ENCODE measurements around the gene SLC31A1.
A peak's percentile ranks its signal among the peaks of the same experiment; 100 is the strongest.

Gene SLC31A1

GRCh38 chr9:113221003-113221799, at the start of gene SLC31A1, which contains the start of gene FKBP15:
TSS of gene SLC31A1 (plus strand) at chr9:113221544. CDS start at chr9:113256149, 34,605 bp downstream.
TSS of gene FKBP15 (minus strand) at chr9:113221277. CDS start at chr9:113221243, 34 bp downstream.
- peak; percentile 90 for DNase-seq (ENCODE audit: low read depth)

- DNase-seq (ENCODE audit: low read depth), result no peak
Measured at GRCh38 chr9:113173341-113173740, 48.0 kb upstream of the SLC31A1 start.

DNA sequence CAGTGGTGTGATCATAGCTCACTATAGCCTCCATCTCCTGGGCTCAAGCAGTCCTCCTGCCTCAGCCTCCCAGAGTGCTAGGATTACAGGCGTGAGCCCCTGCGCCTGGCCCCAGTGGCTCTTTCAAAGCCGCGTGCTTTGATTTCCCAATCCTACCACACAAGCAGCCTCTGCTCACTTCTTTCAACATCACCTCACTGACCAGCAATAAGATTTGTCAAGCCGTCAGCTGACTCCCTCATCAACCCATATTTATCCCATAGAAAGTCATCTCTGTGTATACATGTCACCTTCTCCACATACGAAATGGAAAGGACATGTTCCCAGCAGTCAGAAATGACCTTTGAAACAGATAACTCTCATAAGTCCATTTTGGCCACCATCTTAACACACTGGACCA, 44.5 kb upstream of the SLC31A1 start:
- DNase-seq (ENCODE audit: low read depth), result no peak

DNA sequence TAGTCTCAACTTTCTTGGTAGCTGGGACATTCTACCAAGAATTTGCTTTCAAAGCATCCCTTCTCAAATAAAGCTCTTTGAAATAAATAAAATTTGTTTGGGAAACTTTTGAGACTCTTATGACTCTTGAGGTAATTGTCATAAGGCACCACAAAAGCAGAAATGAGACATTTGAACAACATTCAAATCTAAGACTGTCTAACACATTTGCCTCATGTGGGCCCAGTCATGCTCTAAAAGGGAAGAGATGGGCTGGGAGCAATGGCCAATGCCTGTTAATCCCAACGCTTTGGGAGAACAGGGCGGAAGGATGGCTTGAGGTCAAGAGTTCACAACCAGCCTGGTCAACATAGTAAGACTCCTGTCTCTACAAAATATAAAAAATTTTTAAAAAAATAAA, 44.1 kb upstream of the SLC31A1 start:
- DNase-seq (ENCODE audit: low read depth), result no peak

DNA sequence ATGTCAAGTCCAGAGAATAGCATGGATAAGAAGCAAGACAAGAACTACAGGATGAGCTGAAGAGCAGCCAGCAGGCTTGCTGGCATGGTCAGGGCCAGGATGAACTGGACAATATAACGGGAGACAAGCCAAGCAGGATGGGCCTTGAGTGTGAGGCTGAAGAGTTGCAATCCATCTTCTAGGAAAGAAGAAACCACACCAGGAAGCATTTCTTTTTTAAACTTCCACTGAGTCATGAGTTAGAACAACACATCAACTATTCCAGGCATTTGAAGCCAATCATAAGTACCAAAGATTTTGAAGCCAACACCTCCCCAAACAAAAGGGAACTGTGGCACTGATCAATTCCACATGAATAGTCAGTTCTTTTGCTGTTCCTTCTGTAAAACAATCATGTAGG, 43.3 kb upstream of the SLC31A1 start:
- DNase-seq (ENCODE audit: low read depth), result no peak

DNA sequence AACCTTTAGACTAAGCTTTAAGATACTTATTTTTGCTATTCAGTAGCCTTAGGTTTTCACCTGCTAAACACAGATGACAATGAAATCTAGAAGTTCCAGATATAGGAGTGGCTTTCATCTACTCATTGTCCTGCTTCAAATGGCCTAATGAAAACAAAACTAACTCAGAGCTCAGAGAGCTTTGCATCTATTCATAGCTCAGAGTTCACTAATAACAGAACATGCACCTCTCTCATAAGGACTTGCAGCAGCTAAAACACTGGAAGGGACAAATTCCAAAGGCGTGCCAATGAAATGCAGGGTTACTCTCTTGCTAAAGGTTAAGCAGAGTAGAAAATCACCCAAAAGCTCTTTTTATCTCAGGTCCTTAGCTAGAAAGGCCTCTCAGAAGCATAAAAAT, 41.5 kb upstream of the SLC31A1 start:
- DNase-seq (ENCODE audit: low read depth), result no peak

- DNase-seq (ENCODE audit: low read depth), result no peak
Measured at GRCh38 chr9:113181165-113181564, 40.2 kb upstream of the SLC31A1 start.

DNA sequence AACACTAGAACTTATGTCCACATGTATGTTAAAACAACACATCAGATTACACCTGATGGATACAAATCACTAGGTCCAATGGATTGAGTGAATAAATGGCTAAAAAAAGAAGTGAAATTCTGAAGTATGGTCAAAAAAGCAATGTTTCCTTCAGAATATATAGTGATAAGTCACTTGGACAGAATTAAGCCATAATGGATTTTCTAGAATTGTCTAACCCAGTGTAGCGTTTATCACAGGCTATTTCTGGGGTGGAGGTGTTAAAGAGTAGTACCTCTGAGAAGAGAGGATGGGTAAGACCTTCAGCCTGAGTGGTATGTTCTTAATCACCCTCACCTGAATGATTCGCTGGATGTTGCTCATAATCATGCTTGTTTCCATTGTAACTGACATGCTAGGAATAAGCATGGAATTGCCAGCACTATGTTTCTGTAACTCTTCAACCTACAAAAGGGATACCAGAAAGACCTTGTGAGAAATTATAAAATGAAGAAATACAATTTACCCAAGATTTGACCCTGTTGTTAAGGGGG, 37.3 kb upstream of the SLC31A1 start:
- DNase-seq (ENCODE audit: low read depth), result no peak

- DNase-seq (ENCODE audit: low read depth), result no peak
Measured at GRCh38 chr9:113184539-113184938, 36.8 kb upstream of the SLC31A1 start.

- DNase-seq (ENCODE audit: low read depth), result no peak
Measured at GRCh38 chr9:113185271-113185670, 36.1 kb upstream of the SLC31A1 start.

DNA sequence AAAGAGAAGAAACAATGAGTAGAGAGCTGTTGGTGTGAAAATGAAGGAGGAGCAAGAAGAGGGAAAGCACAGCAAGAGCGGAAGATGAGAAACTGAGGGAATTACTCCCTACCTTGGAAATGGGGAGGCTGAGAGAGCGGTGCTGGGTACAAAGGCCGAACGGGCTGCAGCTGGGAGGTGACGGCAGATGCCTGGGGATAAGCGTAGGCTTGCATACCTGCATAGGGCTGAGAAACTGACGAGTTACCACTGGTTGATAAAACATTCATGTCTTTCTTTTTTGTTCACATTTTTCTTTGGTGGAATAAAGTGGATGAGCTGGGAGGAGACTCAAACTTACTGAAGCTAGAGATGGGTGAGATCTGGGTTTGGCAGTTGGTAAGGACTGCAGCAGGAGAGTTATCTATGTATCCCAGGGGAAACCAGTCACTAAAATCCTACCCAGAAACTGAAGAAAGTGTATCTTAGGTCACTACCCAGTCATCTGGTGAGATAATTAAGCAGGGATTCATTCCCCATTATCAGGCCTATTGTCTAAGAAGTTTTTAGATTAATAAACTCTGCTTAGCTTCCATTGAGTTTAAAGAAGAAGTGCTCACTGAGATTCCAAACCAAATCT, 35.1 kb upstream of the SLC31A1 start:
- no peak for DNase-seq (ENCODE audit: low read depth)

DNA sequence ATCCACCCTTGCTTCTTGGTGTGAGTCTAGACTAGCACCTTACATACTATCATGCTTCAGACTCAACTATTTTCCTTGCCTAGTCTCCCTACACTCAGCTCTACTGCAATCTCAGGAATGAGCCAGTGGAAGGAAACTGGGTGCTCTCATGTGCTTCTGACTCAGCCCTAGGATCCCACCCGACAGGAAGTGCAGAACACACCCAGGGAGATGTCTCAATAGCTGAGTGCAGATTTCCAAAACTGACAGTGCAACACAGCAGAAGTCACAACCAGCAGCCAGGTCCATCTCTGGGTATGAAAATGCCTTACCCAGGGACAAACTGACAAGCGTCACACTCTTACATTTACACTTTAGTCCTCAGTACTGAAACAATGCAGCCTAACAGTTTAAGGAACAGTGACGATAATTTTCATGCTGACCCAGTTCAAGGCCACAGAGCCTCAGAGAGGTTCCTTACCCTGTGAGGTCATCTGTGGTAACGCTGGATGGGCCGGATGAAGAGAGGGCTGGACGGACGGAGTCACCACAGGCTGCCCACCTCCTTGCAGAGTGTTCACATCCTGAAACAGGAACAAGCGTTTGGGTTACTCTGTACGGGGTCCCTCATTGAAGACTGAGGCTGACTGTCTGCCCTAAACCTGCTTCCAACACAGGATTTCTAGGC, 33.3 kb upstream of the SLC31A1 start:
- DNase-seq (ENCODE audit: low read depth), result no peak

GRCh38 chr9:113192455-113192854, 28.9 kb upstream of the SLC31A1 start:
- no peak for DNase-seq (ENCODE audit: low read depth)

DNA sequence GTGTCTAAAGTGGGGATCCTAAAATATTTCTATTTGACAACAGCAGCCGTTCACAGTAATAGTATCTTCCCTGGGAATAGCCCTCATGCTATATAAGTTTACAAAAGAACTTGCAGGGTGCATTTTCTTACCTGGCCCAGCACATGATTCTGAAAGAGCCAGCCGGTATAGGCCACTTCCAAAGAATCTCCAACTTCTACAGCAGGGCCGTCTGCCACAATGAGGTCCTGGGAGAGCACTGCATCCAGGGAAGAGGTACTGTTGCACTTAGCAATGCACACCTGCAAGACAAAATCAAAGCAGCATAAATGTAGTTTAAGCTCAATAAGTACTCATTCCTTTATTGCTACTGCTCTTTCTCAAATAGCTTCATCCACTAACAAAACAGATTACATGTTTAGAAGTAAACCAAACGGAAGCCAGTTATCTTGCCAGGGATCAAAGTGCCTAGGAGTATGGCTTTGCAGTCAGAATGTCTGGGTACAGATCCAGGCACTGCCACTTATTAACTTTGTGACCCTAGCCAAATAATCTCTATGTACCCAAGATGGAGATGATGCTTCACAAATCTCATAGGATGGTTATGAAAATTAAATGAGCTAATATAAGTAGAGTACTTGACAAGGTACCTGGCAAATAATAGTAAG, 21.5 kb upstream of the SLC31A1 start:
- DNase-seq (ENCODE audit: low read depth), result no peak

DNA sequence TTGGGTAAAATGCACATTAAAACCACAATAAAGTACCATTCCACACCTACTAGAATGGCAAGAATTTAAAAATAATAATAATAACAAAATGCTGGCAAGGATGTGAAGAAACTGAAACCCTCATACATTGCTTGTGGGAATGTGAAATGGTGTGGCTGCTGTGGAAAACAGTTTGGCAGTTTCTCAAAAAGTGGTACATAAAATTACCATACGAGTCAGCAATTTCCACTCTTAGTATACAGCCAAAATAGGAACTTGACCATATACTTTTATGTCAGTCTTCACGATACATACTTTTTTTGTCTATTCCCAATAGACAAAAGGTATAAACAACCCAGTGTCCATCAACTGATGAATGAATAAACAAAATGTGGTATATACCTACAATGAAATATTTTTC, 15.9 kb upstream of the SLC31A1 start:
- DNase-seq (ENCODE audit: low read depth), result no peak

DNA sequence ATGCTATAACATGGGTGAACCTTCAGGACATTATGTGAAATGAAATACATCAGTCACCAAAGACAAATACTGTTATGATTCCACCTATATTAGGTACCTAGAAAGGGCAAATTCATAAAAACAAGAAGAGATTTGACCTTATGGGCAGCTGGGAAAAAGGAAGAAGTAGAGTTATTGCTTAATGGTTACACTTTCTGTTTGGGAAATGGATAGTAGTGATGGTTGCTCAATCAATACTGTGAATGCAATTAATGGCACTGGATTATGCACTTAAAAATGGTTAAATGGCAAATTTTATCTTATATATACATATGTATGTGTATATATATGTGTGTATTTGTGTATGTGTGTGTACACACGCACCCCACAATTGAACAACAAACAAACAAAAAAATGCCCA, 15.5 kb upstream of the SLC31A1 start:
- no peak for DNase-seq (ENCODE audit: low read depth)

DNA sequence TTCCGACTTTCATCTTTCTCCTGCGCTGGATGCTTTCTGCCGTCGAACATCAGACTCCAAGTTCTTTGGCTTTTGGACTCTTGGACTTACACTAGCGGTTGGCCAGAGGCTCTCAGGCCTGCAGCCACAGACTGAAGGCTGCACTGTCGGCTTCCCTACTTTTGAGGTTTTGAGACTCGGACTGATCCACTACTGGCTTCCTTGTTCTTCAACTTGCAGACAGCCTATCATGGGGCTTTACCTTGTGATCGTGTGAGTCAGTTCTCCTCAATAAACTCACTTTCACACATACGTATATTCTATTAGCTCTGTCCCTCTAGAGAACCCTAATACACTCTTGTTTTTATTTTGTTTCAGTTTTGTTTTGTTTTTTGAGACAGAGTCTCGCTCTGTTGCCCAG, 10.5 kb upstream of the SLC31A1 start:
- DNase-seq (ENCODE audit: low read depth), result no peak

DNA sequence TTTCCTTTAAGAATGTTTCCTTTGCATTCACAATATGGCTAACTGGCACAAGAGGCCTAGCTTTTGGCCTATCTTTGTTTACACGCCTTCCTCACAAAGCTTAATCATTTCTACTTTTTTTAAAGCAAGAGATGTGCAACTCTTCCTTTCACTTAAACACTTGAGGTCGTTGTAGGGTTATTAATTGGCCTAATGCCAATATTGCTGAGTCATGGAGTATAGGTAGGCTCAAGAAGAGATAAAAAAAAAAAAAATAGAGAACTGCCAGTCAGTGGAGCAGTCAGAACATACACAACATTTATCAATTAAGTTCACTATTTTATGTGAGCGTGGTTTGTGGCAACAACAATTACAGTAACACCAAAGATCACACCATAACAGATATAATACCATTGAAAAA, 6.2 kb upstream of the SLC31A1 start:
- DNase-seq (ENCODE audit: low read depth), result no peak

DNA sequence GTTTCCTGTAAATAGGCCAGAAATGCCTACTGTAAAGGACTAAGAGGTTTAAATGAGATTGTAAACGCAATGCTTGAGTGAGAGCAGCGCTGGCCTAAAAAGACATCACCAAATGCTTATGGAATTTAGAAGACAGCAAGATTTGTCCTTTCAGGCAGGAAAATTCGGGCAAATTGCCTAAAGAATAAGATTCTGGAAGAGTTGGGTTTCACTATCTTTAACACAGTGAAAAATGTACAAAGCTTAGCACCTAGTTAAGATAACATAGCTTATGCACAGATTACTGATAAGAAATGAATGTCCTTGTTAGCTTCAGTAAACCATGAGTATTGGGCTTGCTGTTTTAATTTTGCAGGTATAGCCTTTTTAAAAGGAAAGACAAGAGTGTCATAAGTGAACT, 4.9 kb upstream of the SLC31A1 start:
- DNase-seq (ENCODE audit: low read depth), result no peak

DNA sequence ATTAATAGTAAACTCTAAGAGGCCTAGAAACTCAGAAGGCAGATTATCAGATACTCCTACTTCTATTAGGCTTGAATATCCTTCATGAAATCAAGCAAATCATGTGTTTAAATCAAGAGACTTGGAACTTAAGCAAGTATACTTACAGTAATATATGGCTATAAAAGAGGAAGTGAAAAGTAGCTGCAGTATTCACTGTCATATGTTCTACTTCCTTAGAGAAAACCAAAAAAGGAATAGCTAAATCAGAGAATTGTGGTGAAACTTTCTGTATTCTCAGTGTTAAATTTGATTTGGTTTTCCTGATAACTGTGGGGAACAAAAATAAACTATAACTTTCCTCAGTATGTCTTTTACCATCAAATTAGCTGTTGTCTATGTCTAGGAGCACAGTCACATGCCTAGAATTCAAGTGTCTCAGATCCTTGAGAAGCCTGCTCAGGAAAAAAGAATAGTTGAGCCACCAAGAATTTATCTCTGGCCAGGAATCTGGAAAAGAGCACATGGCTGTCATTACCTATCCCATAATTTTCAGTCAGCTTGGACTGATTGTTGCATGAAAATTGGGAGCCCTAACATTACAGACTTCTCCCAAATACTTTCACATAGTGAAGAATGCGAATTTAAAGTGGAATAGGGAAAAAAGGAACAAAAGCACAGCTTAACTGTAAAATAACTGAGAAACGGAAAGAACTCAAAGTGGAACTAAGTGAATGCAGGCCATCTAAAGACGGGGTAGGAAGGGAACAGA, 2.0 kb upstream of the SLC31A1 start:
- no peak for DNase-seq (ENCODE audit: low read depth)

GRCh38 chr9:113219969-113220368, 1.4 kb upstream of the SLC31A1 start:
- no peak for DNase-seq (ENCODE audit: low read depth)

Data from activated T-cell treated with anti-CD3 and anti-CD28 coated beads for 1 hour (primary cell).